Effector memory CD8-positive, alpha-beta T cell (primary cell): ENCODE measurements around the gene RPP25.
"Not testable (repeated sequence)": the region's sequence is repeated elsewhere in the genome, so short reads cannot be mapped to it uniquely, and the experiment has no call there.

Experiments
- ATAC-seq: fragments of 150-1000 bp; cut with Tn5 transposase; replicated peaks from 2 replicates; pipeline ENCODE4 v1.10.0; 2021; ENCODE audit warnings: mild to moderate bottlenecking, moderate library complexity
- DNase-seq, 3 experiments: peaks; one replicate each; pipeline ENCODE4 v3.0.0; 2021
- H3K27ac Mint-ChIP-seq, 2 donors: one replicate each; pipeline ENCODE4 v1.8.0; 2022; ENCODE audit warnings: mild to moderate bottlenecking in 2 of 2, mixed read lengths in 2 of 2, moderate library complexity in 2 of 2
- H3K27me3 Mint-ChIP-seq, 2 donors: one replicate each; pipeline ENCODE4 v1.8.0; 2022; ENCODE audit warnings: mixed read lengths in 2 of 2
- H3K36me3 Mint-ChIP-seq: one replicate; pipeline ENCODE4 v1.8.0; 2022; ENCODE audit warnings: mild to moderate bottlenecking, moderate library complexity, mixed read lengths; ENCODE audit not compliant: insufficient read depth
- H3K4me1 Mint-ChIP-seq, 2 donors: one replicate each; pipeline ENCODE4 v1.8.0; 2022; ENCODE audit warnings: low read depth in 2 of 2, mixed read lengths in 2 of 2
- H3K4me3 Mint-ChIP-seq, 2 donors: one replicate each; pipeline ENCODE4 v1.8.0; 2022; ENCODE audit warnings: mild to moderate bottlenecking in 2 of 2, mixed read lengths in 2 of 2, moderate library complexity in 2 of 2
- H3K9me3 Mint-ChIP-seq, 2 donors: one replicate each; pipeline ENCODE4 v1.8.0; 2022; ENCODE audit warnings: mixed read lengths in 2 of 2

Gene RPP25

DNA sequence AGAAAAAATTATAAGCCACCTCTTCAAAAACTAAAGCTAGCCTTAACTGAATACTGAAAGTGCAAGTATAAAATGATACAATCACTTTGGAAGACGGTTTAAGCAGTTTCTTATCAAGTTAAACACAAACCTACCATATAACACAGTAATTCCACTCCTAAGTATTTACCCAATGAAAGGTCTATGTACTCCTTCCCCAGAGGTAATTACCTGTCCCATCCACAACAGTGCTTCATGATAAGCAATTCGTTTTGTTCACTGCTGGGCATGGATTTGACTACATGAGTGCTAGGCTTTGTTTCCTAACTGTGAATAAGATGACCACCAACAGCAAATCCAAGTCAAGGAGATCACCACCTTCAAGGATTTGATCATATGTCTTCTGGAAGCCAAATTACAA, 23.0 kb downstream of the RPP25 start:
- no peak overlapping the region for H3K4me3 Mint-ChIP-seq
- peak overlapping the region; percentile 73 to 75 for H3K27ac Mint-ChIP-seq
- no peaks in the 10 kb centered on the region for H3K27me3 Mint-ChIP-seq
- H3K9me3 Mint-ChIP-seq, result no peaks in the 10 kb centered on the region
- DNase-seq (no peak), ATAC-seq (no peak)
- H3K36me3 Mint-ChIP-seq, result peaks cover 56% of the 10 kb centered on the region
- H3K4me1 Mint-ChIP-seq, result peaks cover 19 to 33% of the 10 kb centered on the region in 2 donors

- peaks cover 76% of the 10 kb centered on the region for H3K36me3 Mint-ChIP-seq
- H3K9me3 Mint-ChIP-seq, result no peaks in the 10 kb centered on the region
- peaks cover 5 to 13% of the 10 kb centered on the region in 2 donors for H3K4me1 Mint-ChIP-seq
- ATAC-seq (no peak), DNase-seq (no peak)
- no peaks in the 10 kb centered on the region for H3K27me3 Mint-ChIP-seq
- no peak overlapping the region for H3K4me3 Mint-ChIP-seq
- H3K27ac Mint-ChIP-seq, result no peak overlapping the region
Observed at GRCh38 chr15:74928771-74929198, 27.8 kb downstream of the RPP25 start.

DNA sequence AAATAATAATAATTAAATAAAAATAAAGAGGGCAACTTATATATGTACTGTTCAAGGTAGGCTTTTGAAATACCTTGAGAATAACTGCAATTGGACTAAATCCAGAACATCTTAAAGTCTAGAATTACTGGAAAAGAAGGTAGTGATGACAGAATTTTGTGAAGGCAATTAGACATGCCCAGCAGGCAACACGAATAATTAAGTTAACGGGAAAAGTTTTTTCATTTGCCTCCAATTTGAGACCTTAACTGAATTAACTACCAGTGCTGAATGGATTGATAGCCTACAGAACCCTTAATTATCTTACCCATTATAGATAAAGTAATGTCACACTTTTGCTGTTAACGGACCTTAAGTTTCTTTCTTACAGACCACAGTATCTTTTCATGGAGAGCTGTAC, 32.0 kb downstream of the RPP25 start:
- H3K36me3 Mint-ChIP-seq, result peaks cover 86% of the 10 kb centered on the region
- DNase-seq (no peak), ATAC-seq (no peak)
- H3K27me3 Mint-ChIP-seq, result no peaks in the 10 kb centered on the region
- H3K9me3 Mint-ChIP-seq, result no peaks in the 10 kb centered on the region
- no peaks in the 10 kb centered on the region for H3K4me1 Mint-ChIP-seq
- H3K4me3 Mint-ChIP-seq, result no peak overlapping the region
- H3K27ac Mint-ChIP-seq, result no peak overlapping the region

- no peak overlapping the region for H3K4me3 Mint-ChIP-seq
- peak overlapping the region in 1 of 2 donors; percentile 52 for H3K27ac Mint-ChIP-seq
- DNase-seq, result no peak
- peaks cover 0 to 1% of the 10 kb centered on the region in 2 donors for H3K4me1 Mint-ChIP-seq
- no peaks in the 10 kb centered on the region for H3K27me3 Mint-ChIP-seq
- ATAC-seq, result no peak
- H3K36me3 Mint-ChIP-seq, result peaks cover 83% of the 10 kb centered on the region
- H3K9me3 Mint-ChIP-seq, result no peaks in the 10 kb centered on the region
Observed at GRCh38 chr15:74920456-74920855, 36.1 kb downstream of the RPP25 start.

GRCh38 chr15:74917676-74918075, 38.9 kb downstream of the RPP25 start:
- Mint-ChIP-seq H3K4me1 (peaks cover 0 to 3% of the 10 kb centered on the region in 2 donors), H3K27me3 (no peaks in the 10 kb centered on the region), H3K4me3 (no peak overlapping the region), H3K9me3 (no peaks in the 10 kb centered on the region), H3K36me3 (peaks cover 78% of the 10 kb centered on the region), H3K27ac (no peak overlapping the region)
- ATAC-seq (no peak), DNase-seq (no peak)

DNA sequence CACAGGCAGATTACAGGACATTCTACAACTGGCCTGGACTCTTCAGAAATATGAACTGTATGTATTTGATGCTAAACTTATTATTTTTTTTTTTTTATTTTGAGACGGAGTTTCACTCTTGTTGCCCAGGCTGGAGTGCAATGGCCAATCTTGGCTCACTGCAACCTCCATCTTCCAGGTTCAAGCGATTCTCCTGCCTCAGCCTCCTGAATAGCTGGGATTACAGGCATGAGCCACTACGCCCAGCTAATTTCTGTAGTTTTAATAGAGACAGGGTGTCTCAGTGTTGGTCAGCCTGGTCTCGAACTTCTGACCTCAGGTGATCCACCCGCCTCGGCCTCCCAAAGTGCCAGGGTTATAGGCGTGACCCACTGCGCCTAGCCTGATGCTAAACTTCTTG, 42.8 kb downstream of the RPP25 start:
- not testable (repeated sequence) for H3K4me1 Mint-ChIP-seq, H3K4me3 Mint-ChIP-seq, H3K27me3 Mint-ChIP-seq, DNase-seq, H3K9me3 Mint-ChIP-seq, H3K27ac Mint-ChIP-seq, ATAC-seq
- H3K36me3 Mint-ChIP-seq, result peaks cover 45% of the 10 kb centered on the region

- no peaks in the 10 kb centered on the region for H3K9me3 Mint-ChIP-seq
- DNase-seq (no peak), ATAC-seq (no peak)
- H3K4me3 Mint-ChIP-seq, result no peak overlapping the region
- peaks cover 0 to 3% of the 10 kb centered on the region in 2 donors for H3K4me1 Mint-ChIP-seq
- H3K36me3 Mint-ChIP-seq, result peaks cover 37% of the 10 kb centered on the region
- H3K27ac Mint-ChIP-seq, result no peak overlapping the region
- no peaks in the 10 kb centered on the region for H3K27me3 Mint-ChIP-seq
Observed at GRCh38 chr15:74913041-74913440, 43.5 kb downstream of the RPP25 start.

GRCh38 chr15:74908635-74909034, 47.9 kb downstream of the RPP25 start:
- Mint-ChIP-seq H3K36me3 (peaks cover 3% of the 10 kb centered on the region), H3K27ac (no peak overlapping the region), H3K4me3 (no peak overlapping the region), H3K27me3 (no peaks in the 10 kb centered on the region), H3K9me3 (no peaks in the 10 kb centered on the region), H3K4me1 (peaks cover 20 to 26% of the 10 kb centered on the region in 2 donors)
- no peak for DNase-seq
- no peak for ATAC-seq

DNA sequence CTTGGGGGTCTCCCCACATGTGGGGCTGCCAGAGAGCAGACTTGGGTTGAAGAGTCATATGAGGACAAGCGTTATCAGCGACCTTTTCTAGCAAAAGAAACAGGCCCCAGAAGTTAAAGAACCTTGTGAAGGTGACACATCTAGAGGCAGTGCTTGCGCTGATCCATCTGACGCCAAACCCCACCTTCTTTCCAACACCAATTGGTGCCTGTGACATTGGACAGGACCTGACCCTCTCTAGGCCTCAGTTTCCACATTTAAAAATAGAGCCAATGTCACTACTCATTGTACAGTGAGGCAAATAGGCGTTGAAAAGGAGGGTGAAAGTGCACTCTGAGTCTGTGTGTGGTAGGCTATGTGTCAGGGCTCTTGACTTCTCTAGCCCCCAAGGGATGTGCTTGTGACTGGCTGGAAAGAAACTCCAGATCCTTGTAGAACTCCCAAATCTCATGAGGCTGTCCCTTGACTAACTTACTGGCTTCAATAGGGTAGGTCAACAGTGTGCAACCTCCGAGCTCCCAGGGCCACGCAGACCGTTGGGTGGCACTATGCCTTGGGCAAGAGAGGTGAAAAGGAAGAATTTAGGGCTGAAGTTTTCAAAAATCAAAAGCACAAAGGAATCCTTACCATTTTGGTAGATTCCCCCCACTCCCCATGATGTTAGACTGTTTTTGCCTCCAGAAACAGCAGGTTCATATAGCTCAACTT, 49.3 kb downstream of the RPP25 start:
- Mint-ChIP-seq H3K4me1 (peaks cover 20 to 26% of the 10 kb centered on the region in 2 donors), H3K9me3 (no peaks in the 10 kb centered on the region), H3K27me3 (no peaks in the 10 kb centered on the region), H3K36me3 (peaks cover 16% of the 10 kb centered on the region), H3K27ac (peak overlapping the region; percentile 97 to 98), H3K4me3 (peak overlapping the region; percentile 99 to 100)
- ATAC-seq (peak; percentile 2), DNase-seq (no peak)

- ATAC-seq (peak; percentile 83), DNase-seq (peak; percentile 61 to 71 (median 61))
- Mint-ChIP-seq H3K4me3 (peak within 1 kb of the TSS; percentile 99 to 100), H3K9me3 (no peaks in the 10 kb centered on the region), H3K27ac (peak within 1 kb of the TSS; percentile 97 to 98), H3K36me3 (peaks cover 16% of the 10 kb centered on the region), H3K4me1 (peaks cover 20 to 28% of the 10 kb centered on the region in 2 donors), H3K27me3 (no peaks in the 10 kb centered on the region)
Observed at GRCh38 chr15:74906450-74907162, 50.0 kb downstream of the RPP25 start, which contains the start of gene FAM219B. Gene FAM219B (minus strand): TSS chr15:74906851. CDS start chr15:74906800, 51 bp downstream.

- Mint-ChIP-seq H3K27ac (peak overlapping the region; percentile 97 to 98), H3K9me3 (no peaks in the 10 kb centered on the region), H3K4me3 (peak overlapping the region; percentile 99 to 100), H3K4me1 (peaks cover 20 to 30% of the 10 kb centered on the region in 2 donors), H3K27me3 (no peaks in the 10 kb centered on the region), H3K36me3 (peaks cover 16% of the 10 kb centered on the region)
- ATAC-seq (peak; percentile 32), DNase-seq (peak in 1 of 3 experiments; percentile 21)
Observed at GRCh38 chr15:74906067-74906449, 50.5 kb downstream of the RPP25 start.
